Measurements from ENCODE around the gene DNAH6.

Gene DNAH6

GRCh38 chr2:84700006-84700405 lies 183.7 kb downstream of the DNAH6 start:
- DNase-seq: no peak

GRCh38 chr2:84701880-84702279 lies 185.6 kb downstream of the DNAH6 start:
- DNase-seq: no peak

GRCh38 chr2:84702941-84703340 lies 186.6 kb downstream of the DNAH6 start:
- DNase-seq: no peak

- no peak for DNase-seq
Observed at GRCh38 chr2:84703831-84704230, 187.5 kb downstream of the DNAH6 start.

- no peak for DNase-seq
Observed at GRCh38 chr2:84704505-84705244, 188.4 kb downstream of the DNAH6 start.

GRCh38 chr2:84705858-84706257 lies 189.6 kb downstream of the DNAH6 start:
- DNase-seq: no peak

- DNase-seq: no peak
Observed at GRCh38 chr2:84708442-84708841, 192.1 kb downstream of the DNAH6 start.

GRCh38 chr2:84711651-84712050 lies 195.4 kb downstream of the DNAH6 start:
- no peak for DNase-seq

GRCh38 chr2:84713441-84713840 lies 197.1 kb downstream of the DNAH6 start:
- DNase-seq: no peak

GRCh38 chr2:84716564-84716963 lies 200.3 kb downstream of the DNAH6 start:
- DNase-seq: no peak

- DNase-seq: no peak
Observed at GRCh38 chr2:84717302-84717701, 201.0 kb downstream of the DNAH6 start.

GRCh38 chr2:84719434-84719833 lies 203.1 kb downstream of the DNAH6 start:
- DNase-seq: no peak

GRCh38 chr2:84723831-84724230 lies 207.5 kb downstream of the DNAH6 start:
- no peak for DNase-seq

GRCh38 chr2:84725717-84726116 lies 209.4 kb downstream of the DNAH6 start:
- DNase-seq: no peak

- no peak for DNase-seq
Observed at GRCh38 chr2:84727315-84727714, 211.0 kb downstream of the DNAH6 start.

- no peak for DNase-seq
Observed at GRCh38 chr2:84729224-84729623, 212.9 kb downstream of the DNAH6 start.

GRCh38 chr2:84731185-84731584 lies 214.9 kb downstream of the DNAH6 start:
- no peak for DNase-seq

GRCh38 chr2:84732897-84733778 lies 216.8 kb downstream of the DNAH6 start:
- DNase-seq: no peak

GRCh38 chr2:84735389-84735788 lies 219.1 kb downstream of the DNAH6 start:
- DNase-seq: no peak

- DNase-seq: no peak
Observed at GRCh38 chr2:84741182-84741822, 225.0 kb downstream of the DNAH6 start.

- no peak for DNase-seq
Observed at GRCh38 chr2:84748341-84748740, 232.0 kb downstream of the DNAH6 start.

GRCh38 chr2:84749442-84749841 lies 233.1 kb downstream of the DNAH6 start:
- no peak for DNase-seq

GRCh38 chr2:84755096-84755495 lies 238.8 kb downstream of the DNAH6 start:
- no peak for DNase-seq

GRCh38 chr2:84757648-84758047 lies 241.3 kb downstream of the DNAH6 start:
- no peak for DNase-seq
